SK-N-MC (cell line): ENCODE results near the gene CORT.

Experiments used
- EZH2 ChIP-seq: fragments of 200-600 bp; sonication (generic); IDR thresholded peaks from one replicate; pipeline ENCODE4 v1.6.1; 2017; ENCODE audit warnings: antibody characterized with exemption
- POLR2AphosphoS5 ChIP-seq: IDR thresholded peaks from 2 replicates; pipeline ENCODE4 v1.6.1; 2012; ENCODE audit warnings: mild to moderate bottlenecking, low read depth, low read length, borderline replicate concordance

- no peak for TF ChIP-seq EZH2
- TF ChIP-seq POLR2AphosphoS5: no peak
These were observed 2.9 kb upstream of the CORT start for GRCh38 chr1:10446790-10447422.
